ENCODE results near the gene LRRC17. TPM values are rescaled to one million over a fixed set of nuclear protein-coding genes. Genes with fewer than 3 reads are reported as not detected.

LRRC17 gene
- total RNA-seq (under 1 TPM in 1 of 2 experiments, not detected in 1; 0.60 TPM), polyA plus RNA-seq (not detected), total RNA-seq (0 to 0.96 (median 0.26) reads per million in 6 experiments)

- Mint-ChIP-seq H3K27ac (peak within 1 kb of the TSS in 1 of 10 donors; percentile 15), H3K4me3 (peak within 1 kb of the TSS in 1 of 10 donors; percentile 7), H3K4me1 (peaks cover 0 to 2% (median under 1%) of the 10 kb centered on the region in 4 donors), H3K9me3 (peaks cover 0 to 10% (median 5%) of the 10 kb centered on the region in 9 donors), H3K27me3 (no peaks in the 10 kb centered on the region), H3K36me3 (peaks cover 0 to 31% (median 15%) of the 10 kb centered on the region in 3 donors)
- DNase-seq (no peak), ATAC-seq (no peak)
- POLR2A ChIA-PET, result no interaction called here
These were observed at the start of gene LRRC17 for GRCh38 chr7:102912742-102913141. Gene LRRC17 (plus strand): TSS chr7:102913000. CDS start chr7:102933914, 20,914 bp downstream.

- Mint-ChIP-seq H3K27me3 (no peaks in the 10 kb centered on the region), H3K9me3 (no peaks in the 10 kb centered on the region), H3K27ac (no peak overlapping the region), H3K4me1 (no peaks in the 10 kb centered on the region), H3K36me3 (peaks cover 0 to 7% (median 0%) of the 10 kb centered on the region in 3 donors), H3K4me3 (no peak overlapping the region)
- DNase-seq (no peak), ATAC-seq (no peak)
- POLR2A ChIA-PET, result no interaction called here
These were observed 47.8 kb upstream of the LRRC17 start for GRCh38 chr7:102864958-102865357.

GRCh38 chr7:102866535-102867215 is 46.1 kb upstream of the LRRC17 start:
- no peak for ATAC-seq
- POLR2A ChIA-PET, result no interaction called here
- Mint-ChIP-seq H3K4me3 (no peak overlapping the region), H3K27me3 (no peaks in the 10 kb centered on the region), H3K36me3 (peaks cover 2 to 14% (median 2%) of the 10 kb centered on the region in 3 donors), H3K9me3 (no peaks in the 10 kb centered on the region), H3K4me1 (no peaks in the 10 kb centered on the region), H3K27ac (no peak overlapping the region)
- DNase-seq, result no peak

GRCh38 chr7:102869195-102869594 is 43.6 kb upstream of the LRRC17 start:
- Mint-ChIP-seq H3K4me1 (peaks cover 0 to 6% (median 4%) of the 10 kb centered on the region in 4 donors), H3K4me3 (no peak overlapping the region), H3K27me3 (no peaks in the 10 kb centered on the region), H3K9me3 (no peaks in the 10 kb centered on the region), H3K27ac (no peak overlapping the region), H3K36me3 (peaks cover 5 to 16% (median 5%) of the 10 kb centered on the region in 3 donors)
- ATAC-seq (no peak), DNase-seq (no peak)
- POLR2A ChIA-PET, result no interaction called here

- POLR2A ChIA-PET, result no interaction called here
- Mint-ChIP-seq H3K36me3 (peaks cover 5 to 14% (median 9%) of the 10 kb centered on the region in 3 donors), H3K9me3 (no peaks in the 10 kb centered on the region), H3K4me3 (no peak overlapping the region), H3K27me3 (no peaks in the 10 kb centered on the region), H3K4me1 (peaks cover 0 to 13% (median 5%) of the 10 kb centered on the region in 4 donors), H3K27ac (no peak overlapping the region)
- ATAC-seq (no peak), DNase-seq (no peak)
These were observed 40.3 kb upstream of the LRRC17 start for GRCh38 chr7:102872460-102872859.

- Mint-ChIP-seq H3K27me3 (no peaks in the 10 kb centered on the region), H3K9me3 (no peaks in the 10 kb centered on the region), H3K4me1 (peaks cover 0 to 13% (median 5%) of the 10 kb centered on the region in 4 donors), H3K36me3 (peaks cover 5 to 14% (median 9%) of the 10 kb centered on the region in 3 donors), H3K4me3 (no peak overlapping the region), H3K27ac (peak overlapping the region in 3 of 10 donors; percentile 11 to 53 (median 41))
- no peak for ATAC-seq
- POLR2A ChIA-PET, result no interaction called here
- no peak for DNase-seq
These were observed 39.2 kb upstream of the LRRC17 start for GRCh38 chr7:102873470-102874165.

- Mint-ChIP-seq H3K27ac (peak overlapping the region in 3 of 10 donors; percentile 7 to 41 (median 11)), H3K4me1 (peaks cover 0 to 13% (median 5%) of the 10 kb centered on the region in 4 donors), H3K9me3 (no peaks in the 10 kb centered on the region), H3K36me3 (peaks cover 5 to 14% (median 9%) of the 10 kb centered on the region in 3 donors), H3K27me3 (no peaks in the 10 kb centered on the region), H3K4me3 (no peak overlapping the region)
- DNase-seq (no peak), ATAC-seq (peak in 1 of 2 donors; percentile 30)
- POLR2A ChIA-PET, result no interaction called here
These were observed 38.5 kb upstream of the LRRC17 start for GRCh38 chr7:102874166-102874829.

- H3K27ac Mint-ChIP-seq, result no peak overlapping the region
- no peak overlapping the region for H3K4me3 Mint-ChIP-seq
- peaks cover 5 to 14% (median 9%) of the 10 kb centered on the region in 3 donors for H3K36me3 Mint-ChIP-seq
- H3K27me3 Mint-ChIP-seq, result no peaks in the 10 kb centered on the region
- peaks cover 0 to 13% (median 5%) of the 10 kb centered on the region in 4 donors for H3K4me1 Mint-ChIP-seq
- H3K9me3 Mint-ChIP-seq, result no peaks in the 10 kb centered on the region
- no peak for ATAC-seq
- POLR2A ChIA-PET, result no interaction called here
- DNase-seq, result no peak
These were observed 37.8 kb upstream of the LRRC17 start for GRCh38 chr7:102874966-102875365.

- Mint-ChIP-seq H3K27ac (no peak overlapping the region), H3K9me3 (no peaks in the 10 kb centered on the region), H3K27me3 (no peaks in the 10 kb centered on the region), H3K4me1 (peaks cover 0 to 13% (median 5%) of the 10 kb centered on the region in 4 donors), H3K36me3 (peaks cover 5 to 11% (median 9%) of the 10 kb centered on the region in 3 donors), H3K4me3 (no peak overlapping the region)
- ATAC-seq, result no peak
- DNase-seq, result no peak
- POLR2A ChIA-PET, result no interaction called here
These were observed 37.0 kb upstream of the LRRC17 start for GRCh38 chr7:102875700-102876295.

GRCh38 chr7:102883098-102883860 is 29.5 kb upstream of the LRRC17 start:
- Mint-ChIP-seq H3K27ac (no peak overlapping the region), H3K36me3 (peaks cover 0 to 4% (median 4%) of the 10 kb centered on the region in 3 donors), H3K27me3 (peaks cover 0 to 1% (median 0%) of the 10 kb centered on the region in 5 donors), H3K4me1 (no peaks in the 10 kb centered on the region), H3K4me3 (no peak overlapping the region), H3K9me3 (no peaks in the 10 kb centered on the region)
- ATAC-seq (no peak), DNase-seq (no peak)
- POLR2A ChIA-PET, result no interaction called here

GRCh38 chr7:102888561-102889233 is 24.1 kb upstream of the LRRC17 start:
- POLR2A ChIA-PET, result no interaction called here
- ATAC-seq, result no peak
- Mint-ChIP-seq H3K9me3 (peaks cover 0 to 3% (median 0%) of the 10 kb centered on the region in 9 donors), H3K27ac (no peak overlapping the region), H3K4me3 (no peak overlapping the region), H3K27me3 (peaks cover 0 to 3% (median 0%) of the 10 kb centered on the region in 5 donors), H3K4me1 (no peaks in the 10 kb centered on the region), H3K36me3 (peaks cover 0 to 5% (median 0%) of the 10 kb centered on the region in 3 donors)
- DNase-seq, result no peak
